GM12891 (cell line): Measurements from ENCODE around the gene TRAP1.

Experiments used
- POLR2A ChIP-seq: IDR thresholded peaks from 2 replicates; pipeline ENCODE4 v1.6.1; 2011; ENCODE audit warnings: low read depth, low read length, control low read depth
- POLR2AphosphoS5 ChIP-seq: IDR thresholded peaks from 2 replicates; pipeline ENCODE4 v1.6.1; 2011; ENCODE audit warnings: low read depth, low read length, control low read depth
- SPI1 ChIP-seq: IDR thresholded peaks from 2 replicates; pipeline ENCODE4 v1.6.1; 2011; ENCODE audit warnings: low read depth, low read length, control low read depth

GRCh38 chr16:3706253-3707012 is 10.9 kb downstream of the TRAP1 start:
- TF ChIP-seq POLR2A = no peak
- TF ChIP-seq POLR2AphosphoS5 = no peak
- no peak for TF ChIP-seq SPI1
